ENCODE measurements around the gene CERS6. TPM values are rescaled to one million over a fixed set of nuclear protein-coding genes. Genes with fewer than 3 reads are reported as not detected.

The CERS6 gene
- total RNA-seq, 1 donor from 2014 or later: 30.9 TPM

- Mint-ChIP-seq H3K27me3 (ENCODE audit: unreplicated experiment) (no peaks in the 10 kb centered on the region), H3K27ac (ENCODE audit: unreplicated experiment) (no peak overlapping the region), H3K36me3 (ENCODE audit: unreplicated experiment) (peaks cover 2% of the 10 kb centered on the region), H3K9me3 (ENCODE audit: unreplicated experiment) (no peaks in the 10 kb centered on the region), H3K4me1 (ENCODE audit: unreplicated experiment) (peaks cover 70% of the 10 kb centered on the region), H3K4me3 (ENCODE audit: unreplicated experiment) (no peak overlapping the region)
- DNase-seq (ENCODE audit: extremely low spot score, unreplicated experiment): no peak
- no peak for TF ChIP-seq CTCF (IDR thresholded peaks at IDR 0.05)
These were observed 73.2 kb downstream of the CERS6 start for GRCh38 chr2:168529054-168529833.

GRCh38 chr2:168529900-168530561 is 74.0 kb downstream of the CERS6 start:
- Mint-ChIP-seq H3K9me3 (ENCODE audit: unreplicated experiment) (no peaks in the 10 kb centered on the region), H3K4me1 (ENCODE audit: unreplicated experiment) (peaks cover 69% of the 10 kb centered on the region), H3K36me3 (ENCODE audit: unreplicated experiment) (peaks cover 5% of the 10 kb centered on the region), H3K27ac (ENCODE audit: unreplicated experiment) (peak overlapping the region; percentile 78), H3K4me3 (ENCODE audit: unreplicated experiment) (no peak overlapping the region), H3K27me3 (ENCODE audit: unreplicated experiment) (no peaks in the 10 kb centered on the region)
- no peak for TF ChIP-seq CTCF (IDR thresholded peaks at IDR 0.05)
- DNase-seq (ENCODE audit: extremely low spot score, unreplicated experiment): no peak

- no peaks in the 10 kb centered on the region for H3K27me3 Mint-ChIP-seq (ENCODE audit: unreplicated experiment)
- DNase-seq (ENCODE audit: extremely low spot score, unreplicated experiment): no peak
- H3K4me1 Mint-ChIP-seq (ENCODE audit: unreplicated experiment): peaks cover 71% of the 10 kb centered on the region
- H3K27ac Mint-ChIP-seq (ENCODE audit: unreplicated experiment): peak overlapping the region; percentile 78
- no peak for TF ChIP-seq CTCF (IDR thresholded peaks at IDR 0.05)
- H3K36me3 Mint-ChIP-seq (ENCODE audit: unreplicated experiment): peaks cover 5% of the 10 kb centered on the region
- peaks cover 5% of the 10 kb centered on the region for H3K9me3 Mint-ChIP-seq (ENCODE audit: unreplicated experiment)
- H3K4me3 Mint-ChIP-seq (ENCODE audit: unreplicated experiment): no peak overlapping the region
These were observed 75.0 kb downstream of the CERS6 start for GRCh38 chr2:168530982-168531622.

GRCh38 chr2:168534926-168535325 is 78.9 kb downstream of the CERS6 start:
- TF ChIP-seq CTCF (IDR thresholded peaks at IDR 0.05): no peak
- Mint-ChIP-seq H3K27ac (ENCODE audit: unreplicated experiment) (no peak overlapping the region), H3K27me3 (ENCODE audit: unreplicated experiment) (no peaks in the 10 kb centered on the region), H3K36me3 (ENCODE audit: unreplicated experiment) (peaks cover 8% of the 10 kb centered on the region), H3K4me3 (ENCODE audit: unreplicated experiment) (no peak overlapping the region), H3K9me3 (ENCODE audit: unreplicated experiment) (peaks cover 5% of the 10 kb centered on the region), H3K4me1 (ENCODE audit: unreplicated experiment) (peaks cover 53% of the 10 kb centered on the region)
- no peak for DNase-seq (ENCODE audit: extremely low spot score, unreplicated experiment)
